ENCODE measurements around the gene CNTNAP2. TPM values are rescaled to one million over a fixed set of nuclear protein-coding genes. Genes with fewer than 3 reads are reported as not detected.

Gene CNTNAP2
- total and polyA plus RNA-seq, 2 of the 4 experiments (the other 2 are of a cell fraction), result not detected

DNA sequence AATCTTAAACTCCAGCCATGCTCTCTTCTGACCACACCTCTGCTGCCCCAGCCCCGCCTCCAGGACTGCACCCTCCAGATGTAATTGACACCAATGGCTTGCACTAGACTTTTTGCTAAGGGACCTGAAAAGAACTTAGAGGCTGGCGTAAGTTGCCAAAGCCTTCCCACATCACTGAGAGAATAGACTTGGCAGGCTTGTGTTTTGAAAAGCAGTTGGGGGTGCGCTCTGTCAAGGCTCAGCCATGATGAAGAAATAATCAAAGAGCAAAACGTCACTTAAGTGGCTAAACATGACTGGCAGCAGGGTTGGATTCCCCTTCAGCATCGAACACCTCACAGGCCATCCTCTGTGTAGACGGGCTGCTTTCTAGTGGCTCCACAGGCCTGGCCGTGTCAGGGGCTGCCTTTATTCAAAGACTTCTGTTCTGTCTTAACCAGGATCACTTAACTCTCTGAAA is 2278.8 kb downstream of the CNTNAP2 start:
- H3K9me1 ChIP-seq (ENCODE audit: insufficient read depth, low read length), result no peaks in the 10 kb centered on the region
- H3K79me1 ChIP-seq (ENCODE audit: low read depth in 1 of 2, low read length in 2 of 2), result no peaks in the 10 kb centered on the region
- peaks cover 14% of the 10 kb centered on the region for H3K9me3 ChIP-seq (ENCODE audit: control insufficient read depth, insufficient read depth, low read length)
- no peak overlapping the region for H2AK5ac ChIP-seq (ENCODE audit: low read depth, low read length)
- H3K4ac ChIP-seq (ENCODE audit: low read depth, low read length), result no peak overlapping the region
- H2BK20ac ChIP-seq (ENCODE audit: low read depth, low read length), result no peak overlapping the region
- no peak for DNase-seq
- H3K27ac ChIP-seq (ENCODE audit: insufficient read depth, low read length), result no peak overlapping the region
- H3K4me3 ChIP-seq (ENCODE audit: insufficient read depth, low read depth, low read length), result no peak overlapping the region
- no peak overlapping the region for H4K8ac ChIP-seq (ENCODE audit: low read depth in 2 of 2, low read length in 2 of 2)
- intact Hi-C loops (cut with micrococcal nuclease), result no loop called here
- POLR2A ChIA-PET (ENCODE audit: unreplicated experiment), result no interaction called here
- H3K27me3 ChIP-seq (ENCODE audit: control insufficient read depth, insufficient read depth, low read length), result no peaks in the 10 kb centered on the region
- no peak overlapping the region for H3K18ac ChIP-seq (ENCODE audit: low read depth, low read length)
- no peak overlapping the region for H3K23ac ChIP-seq (ENCODE audit: low read depth, low read length)
- BruUV-seq (replicated peaks), result no TSS peak
- H3K9ac ChIP-seq (ENCODE audit: low read depth, low read length), result no peak overlapping the region
- no peak overlapping the region for H3K14ac ChIP-seq (replicated peaks; ENCODE audit: low read depth, low read length)
- no peak overlapping the region for H2BK15ac ChIP-seq (ENCODE audit: low read depth, low read length)
- 29% methylated on average over 5 of the region's 7 CpGs; no CpG with 5 or more reads in 1 of the 2 experiments for WGBS, 2 experiments (ENCODE audit: extremely low coverage in 2 of 2, insufficient read length in 1 of 2)
- H4K91ac ChIP-seq (ENCODE audit: insufficient read depth, low read depth, low read length), result no peak overlapping the region
- no peak overlapping the region for H2AK9ac ChIP-seq (replicated peaks; ENCODE audit: low read depth, low read length, poor library complexity)
- H3K56ac ChIP-seq (ENCODE audit: extremely low read depth, insufficient read depth, low read length), result no peak overlapping the region
- H2AFZ ChIP-seq (replicated peaks; ENCODE audit: low read length, poor library complexity), result no peak overlapping the region
- no peaks in the 10 kb centered on the region for H4K20me1 ChIP-seq (ENCODE audit: insufficient read depth, low read length)
- no peak overlapping the region for H2BK5ac ChIP-seq (ENCODE audit: low read depth, low read length, poor library complexity, severe bottlenecking)
- H3K4me2 ChIP-seq (ENCODE audit: low read depth, low read length), result no peak overlapping the region
- H3K4me1 ChIP-seq (ENCODE audit: control insufficient read depth, insufficient read depth, low read length), result no peaks in the 10 kb centered on the region
- in situ Hi-C loops (cut with MboI; ENCODE audit: low sequenced_read_pairs), result no loop called here
- ATAC-seq (ENCODE audit: low read depth), result no peak
- H3K36me3 ChIP-seq (ENCODE audit: control insufficient read depth, insufficient read depth, low read length), result no peaks in the 10 kb centered on the region
- no peak overlapping the region for H2BK120ac ChIP-seq (ENCODE audit: low read depth, low read length)
- dilution Hi-C loops (cut with HindIII; ENCODE audit: low sequenced_read_pairs, unreplicated experiment), result no loop called here
- no peak overlapping the region for H4K5ac ChIP-seq (ENCODE audit: low read depth, low read length)
- TF ChIP-seq RAD21 (IDR thresholded peaks at IDR 0.05; ENCODE audit: low read length) (no peak), CEBPB (IDR thresholded peaks at IDR 0.05; ENCODE audit: low read depth, low read length) (no peak), MXI1 (IDR thresholded peaks at IDR 0.05; ENCODE audit: borderline replicate concordance, low read depth, low read length) (no peak), RCOR1 (IDR thresholded peaks at IDR 0.05; ENCODE audit: insufficient replicate concordance, low read length) (no peak), POLR2A (IDR thresholded peaks at IDR 0.05; ENCODE audit: low read depth, low read length) (no peak), MAFK (IDR thresholded peaks at IDR 0.05; ENCODE audit: low read depth, low read length) (no peak), RFX5 (IDR thresholded peaks at IDR 0.05; ENCODE audit: low read depth, low read length) (no peak), ELK1 (IDR thresholded peaks at IDR 0.05; ENCODE audit: borderline replicate concordance, low read depth, low read length) (no peak), FOS (IDR thresholded peaks at IDR 0.05; ENCODE audit: low read depth, low read length) (no peak), NFE2L2 (IDR thresholded peaks at IDR 0.05; ENCODE audit: low read depth, low read length) (no peak), MAZ (IDR thresholded peaks at IDR 0.05; ENCODE audit: borderline replicate concordance, low read depth, low read length) (no peak), SMC3 (IDR thresholded peaks at IDR 0.05; ENCODE audit: low read depth, low read length) (no peak), BHLHE40 (IDR thresholded peaks at IDR 0.05; ENCODE audit: low read depth, low read length) (no peak)
- TF ChIP-seq, protein P1, sequence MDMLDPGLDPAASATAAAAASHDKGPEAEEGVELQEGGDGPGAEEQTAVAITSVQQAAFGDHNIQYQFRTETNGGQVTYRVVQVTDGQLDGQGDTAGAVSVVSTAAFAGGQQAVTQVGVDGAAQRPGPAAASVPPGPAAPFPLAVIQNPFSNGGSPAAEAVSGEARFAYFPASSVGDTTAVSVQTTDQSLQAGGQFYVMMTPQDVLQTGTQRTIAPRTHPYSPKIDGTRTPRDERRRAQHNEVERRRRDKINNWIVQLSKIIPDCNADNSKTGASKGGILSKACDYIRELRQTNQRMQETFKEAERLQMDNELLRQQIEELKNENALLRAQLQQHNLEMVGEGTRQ (IDR thresholded peaks at IDR 0.05; ENCODE audit: low read depth, low read length), result no peak
- TF ChIP-seq, protein P2, sequence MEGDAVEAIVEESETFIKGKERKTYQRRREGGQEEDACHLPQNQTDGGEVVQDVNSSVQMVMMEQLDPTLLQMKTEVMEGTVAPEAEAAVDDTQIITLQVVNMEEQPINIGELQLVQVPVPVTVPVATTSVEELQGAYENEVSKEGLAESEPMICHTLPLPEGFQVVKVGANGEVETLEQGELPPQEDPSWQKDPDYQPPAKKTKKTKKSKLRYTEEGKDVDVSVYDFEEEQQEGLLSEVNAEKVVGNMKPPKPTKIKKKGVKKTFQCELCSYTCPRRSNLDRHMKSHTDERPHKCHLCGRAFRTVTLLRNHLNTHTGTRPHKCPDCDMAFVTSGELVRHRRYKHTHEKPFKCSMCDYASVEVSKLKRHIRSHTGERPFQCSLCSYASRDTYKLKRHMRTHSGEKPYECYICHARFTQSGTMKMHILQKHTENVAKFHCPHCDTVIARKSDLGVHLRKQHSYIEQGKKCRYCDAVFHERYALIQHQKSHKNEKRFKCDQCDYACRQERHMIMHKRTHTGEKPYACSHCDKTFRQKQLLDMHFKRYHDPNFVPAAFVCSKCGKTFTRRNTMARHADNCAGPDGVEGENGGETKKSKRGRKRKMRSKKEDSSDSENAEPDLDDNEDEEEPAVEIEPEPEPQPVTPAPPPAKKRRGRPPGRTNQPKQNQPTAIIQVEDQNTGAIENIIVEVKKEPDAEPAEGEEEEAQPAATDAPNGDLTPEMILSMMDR (conservative IDR thresholded peaks at IDR 0.05; ENCODE audit: low read depth, low read length), result no peak
- CTCF ChIA-PET, result no interaction called here
